NCI-H187 (cell line): ENCODE results near the gene TRAPPC5.

Experiments used
- DNase-seq, 2 experiments: peaks; one replicate each; lab custom pipeline; 2025; lab: John Stamatoyannopoulos, UW

Gene TRAPPC5

DNA sequence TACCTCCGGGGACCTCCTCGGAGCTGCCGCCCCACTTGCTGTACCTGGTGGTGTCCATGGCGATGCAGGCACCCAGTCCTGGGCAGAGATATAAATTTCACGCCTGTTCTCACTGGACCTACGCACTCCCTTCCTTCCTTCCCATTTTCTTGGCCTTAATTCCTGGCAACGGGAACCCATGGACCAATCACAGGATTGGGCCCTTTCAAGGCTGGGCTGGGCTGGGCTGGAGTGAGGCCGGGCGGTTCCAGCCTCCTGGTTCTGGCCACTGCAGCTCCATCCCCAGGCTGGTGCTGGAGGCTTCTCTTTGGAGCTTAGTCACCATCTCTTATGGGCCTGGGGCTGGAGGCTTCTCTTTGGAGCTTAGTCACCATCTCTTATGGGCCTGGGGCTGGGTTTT is 51.4 kb downstream of the TRAPPC5 start, which contains the start of gene CLEC4G:
Gene CLEC4G (minus strand): TSS at position 66 of the 400 bp plus-strand sequence. CDS start 8 bp downstream, at position 58.
- DNase-seq, result no peak

DNA sequence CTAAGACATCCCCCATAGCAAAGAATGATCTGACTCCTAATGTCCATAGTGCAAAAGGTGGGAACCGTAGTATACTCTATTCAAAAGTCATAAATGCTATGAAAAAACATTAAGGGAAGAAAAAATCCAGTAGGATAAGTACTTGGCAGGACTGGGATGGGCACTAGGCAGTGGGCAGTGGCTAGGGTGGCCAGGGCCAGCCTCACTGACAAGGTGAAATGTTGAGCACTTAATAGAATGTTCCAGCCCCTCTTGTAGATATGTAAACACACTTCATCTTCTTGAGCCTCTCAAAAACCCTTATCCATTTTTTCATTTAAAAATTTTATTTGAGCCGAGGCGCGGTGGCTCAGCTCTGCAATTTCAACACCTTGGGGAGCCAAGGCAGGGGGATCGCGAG is 52.7 kb downstream of the TRAPPC5 start:
- DNase-seq, result no peak

DNA sequence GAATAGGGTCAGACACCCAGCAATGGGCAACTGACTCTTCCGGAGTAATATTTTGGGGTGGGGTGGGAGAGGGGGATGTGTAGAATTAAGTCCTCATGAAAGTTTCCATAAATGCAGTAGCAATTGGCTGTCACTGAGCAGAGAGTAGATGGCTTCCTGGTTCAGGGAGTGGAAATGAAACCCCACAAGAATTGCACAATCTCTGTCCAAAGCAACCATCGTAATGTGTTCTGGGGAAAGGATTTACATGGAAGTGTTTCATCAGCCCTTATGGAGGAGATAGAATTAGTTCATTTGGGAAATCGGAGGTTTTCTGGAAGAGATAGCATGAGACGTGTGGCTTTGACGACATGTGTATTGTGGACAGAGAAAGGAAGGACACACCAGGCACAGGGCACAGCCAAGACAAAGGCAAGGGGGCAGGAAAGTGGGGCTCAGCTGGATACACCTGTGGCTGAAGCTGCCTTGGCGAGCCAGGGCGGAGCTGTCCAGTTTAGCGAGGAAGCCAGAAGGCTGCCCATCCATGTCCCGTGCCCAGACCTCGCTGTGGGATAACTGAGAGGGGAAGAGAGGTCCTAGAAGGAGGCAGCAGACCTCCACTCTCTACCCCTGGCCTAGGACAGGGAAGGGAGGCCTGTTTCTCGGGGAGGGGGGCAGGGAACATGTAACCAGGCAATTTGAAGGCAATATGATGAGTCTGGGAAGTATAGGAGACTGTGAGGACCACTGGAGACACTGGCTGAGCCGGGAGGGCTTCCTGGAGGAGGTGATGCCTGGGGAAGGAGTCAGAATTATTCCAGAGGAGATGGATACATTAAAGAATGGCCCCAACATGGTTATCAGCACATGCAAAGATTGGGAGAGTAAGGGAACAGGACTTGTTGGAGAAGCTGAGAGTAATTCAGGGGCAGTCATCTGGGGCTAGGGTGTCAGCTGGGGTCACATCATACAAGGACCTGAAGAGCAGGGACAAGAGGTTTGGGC is 53.9 kb downstream of the TRAPPC5 start:
- no peak for DNase-seq

DNA sequence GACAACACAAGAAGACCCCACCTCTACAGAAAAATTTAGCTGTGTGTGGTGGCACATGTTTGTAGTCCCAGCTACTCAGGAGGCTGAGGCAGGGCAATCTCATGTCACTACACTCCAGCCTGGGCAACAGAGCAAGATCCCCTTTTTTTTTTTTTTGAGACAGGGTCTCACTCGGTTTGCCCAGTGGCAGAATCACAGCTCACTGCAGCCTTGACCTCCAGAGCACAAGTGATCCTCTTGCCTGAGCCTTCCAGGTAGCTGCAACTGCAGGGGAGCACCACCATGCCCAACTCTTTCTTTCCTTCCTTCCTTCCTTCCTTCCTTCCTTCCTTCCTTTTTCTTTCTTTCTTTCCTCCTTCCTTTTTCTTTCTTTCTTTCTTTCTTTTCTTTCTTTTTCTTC is 55.5 kb downstream of the TRAPPC5 start:
- DNase-seq, result no peak

DNA sequence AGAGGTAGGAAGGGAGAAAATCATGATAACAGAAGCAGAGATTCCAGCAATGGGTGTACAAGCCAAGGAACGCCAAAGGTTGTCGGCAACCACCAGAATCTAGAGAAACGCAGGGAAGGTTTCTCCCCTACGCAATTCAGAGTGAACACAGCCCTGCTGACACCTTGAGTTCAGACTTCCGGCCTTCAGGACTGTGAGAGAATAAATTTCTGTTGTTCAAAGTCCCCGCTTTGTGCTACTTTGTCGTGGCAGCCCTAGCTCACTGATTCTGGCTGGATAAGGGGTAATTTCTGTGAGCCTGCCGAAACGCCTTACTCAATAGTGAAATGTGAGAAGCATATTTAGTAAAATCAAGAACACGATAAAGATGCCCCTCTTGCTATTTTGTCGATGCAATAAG is 56.6 kb downstream of the TRAPPC5 start:
- no peak for DNase-seq
